ENCODE results near the gene JPH4.
"Not testable (repeated sequence)": the region's sequence is repeated elsewhere in the genome, so short reads cannot be mapped to it uniquely, and the experiment has no call there.

DNA sequence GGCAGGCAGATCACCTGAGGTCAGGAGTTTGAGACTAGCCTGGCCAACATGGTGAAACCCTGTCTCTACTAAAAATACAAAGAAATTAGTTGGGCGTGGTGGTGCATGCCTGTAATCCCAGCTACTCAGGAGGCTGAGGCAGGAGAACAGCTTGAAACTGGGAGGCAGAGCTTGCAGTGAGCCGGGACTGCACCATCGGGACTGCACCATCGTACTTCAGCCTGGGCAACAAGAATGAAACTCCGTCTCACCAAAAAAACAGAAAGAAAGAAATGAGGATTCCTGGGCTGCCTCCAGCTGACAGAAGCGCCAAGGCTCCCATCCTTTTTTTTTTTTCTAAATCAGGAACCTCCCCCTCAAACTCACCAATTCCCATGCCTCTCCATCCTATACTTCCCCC, 41.7 kb downstream of the JPH4 start:
- TF ChIP-seq, protein P1, sequence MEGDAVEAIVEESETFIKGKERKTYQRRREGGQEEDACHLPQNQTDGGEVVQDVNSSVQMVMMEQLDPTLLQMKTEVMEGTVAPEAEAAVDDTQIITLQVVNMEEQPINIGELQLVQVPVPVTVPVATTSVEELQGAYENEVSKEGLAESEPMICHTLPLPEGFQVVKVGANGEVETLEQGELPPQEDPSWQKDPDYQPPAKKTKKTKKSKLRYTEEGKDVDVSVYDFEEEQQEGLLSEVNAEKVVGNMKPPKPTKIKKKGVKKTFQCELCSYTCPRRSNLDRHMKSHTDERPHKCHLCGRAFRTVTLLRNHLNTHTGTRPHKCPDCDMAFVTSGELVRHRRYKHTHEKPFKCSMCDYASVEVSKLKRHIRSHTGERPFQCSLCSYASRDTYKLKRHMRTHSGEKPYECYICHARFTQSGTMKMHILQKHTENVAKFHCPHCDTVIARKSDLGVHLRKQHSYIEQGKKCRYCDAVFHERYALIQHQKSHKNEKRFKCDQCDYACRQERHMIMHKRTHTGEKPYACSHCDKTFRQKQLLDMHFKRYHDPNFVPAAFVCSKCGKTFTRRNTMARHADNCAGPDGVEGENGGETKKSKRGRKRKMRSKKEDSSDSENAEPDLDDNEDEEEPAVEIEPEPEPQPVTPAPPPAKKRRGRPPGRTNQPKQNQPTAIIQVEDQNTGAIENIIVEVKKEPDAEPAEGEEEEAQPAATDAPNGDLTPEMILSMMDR (IDR thresholded peaks at IDR 0.05; ENCODE audit: poor library complexity), result not testable (repeated sequence)
- not testable (repeated sequence) for TF ChIP-seq EZH2phosphoT487 (IDR thresholded peaks at IDR 0.05; ENCODE audit: low read depth, severe bottlenecking, unreplicated experiment); EZH2 (IDR thresholded peaks at IDR 0.05; ENCODE audit: borderline replicate concordance)
